ENCODE data around the gene NPPA.

DNA sequence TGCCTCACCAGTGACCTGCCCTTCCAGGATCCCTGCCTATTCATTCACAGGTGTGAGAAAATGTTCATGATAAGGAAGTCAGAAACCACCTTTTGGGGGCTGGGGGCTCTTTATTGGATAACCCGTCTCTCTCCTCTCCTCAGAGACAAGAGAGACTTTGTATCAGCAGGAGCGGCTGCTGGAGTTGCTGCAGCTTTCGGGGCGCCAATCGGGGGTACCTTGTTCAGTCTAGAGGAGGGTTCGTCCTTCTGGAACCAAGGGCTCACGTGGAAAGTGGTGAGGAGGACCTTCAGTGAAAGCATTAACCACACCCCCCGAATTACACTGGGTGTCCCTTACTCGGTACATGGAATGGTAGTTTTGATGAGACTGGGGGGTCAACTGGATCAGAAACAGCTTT, 20.6 kb downstream of the NPPA start:
- TF ChIP-seq CTCF (IDR thresholded peaks at IDR 0.05), result no peak
- no peak for TF ChIP-seq POLR2A (IDR thresholded peaks at IDR 0.05)

All from adrenal gland (tissue), 5 donors.